ENCODE measurements around the gene GPRC5D.

GPRC5D gene

GRCh38 chr12:12903642-12904609, 48.0 kb downstream of the GPRC5D start:
- Histone ChIP-seq H3K27me3 (ENCODE audit: low read depth) (peaks cover 6% of the 10 kb centered on the region; the same call in 1 of the 2 replicates), H3K4me3 (no peak overlapping the region), H3K9me3 (no peaks in the 10 kb centered on the region), H3K4me1 (no peaks in the 10 kb centered on the region), H3K36me3 (replicated peaks) (no peaks in the 10 kb centered on the region)
- in situ Hi-C loops (cut with MboI; ENCODE audit: low sequenced_read_pairs): loop anchor here (25.0 kb wide), 2 partner anchors 633 to 1258 kb away; no protein-coding TSS in a partner anchor
- DNase-seq (ENCODE audit: low spot score in 2 of 2): no peak

- Histone ChIP-seq H3K4me3 (no peak overlapping the region), H3K4me1 (no peaks in the 10 kb centered on the region), H3K27me3 (ENCODE audit: low read depth) (peaks cover 6% of the 10 kb centered on the region; the same call in 1 of the 2 replicates), H3K36me3 (replicated peaks) (no peaks in the 10 kb centered on the region), H3K9me3 (no peaks in the 10 kb centered on the region)
- in situ Hi-C loops (cut with MboI; ENCODE audit: low sequenced_read_pairs): loop anchor here (25.0 kb wide), 2 partner anchors 635 to 1260 kb away; no protein-coding TSS in a partner anchor
- no peak for DNase-seq (ENCODE audit: low spot score in 2 of 2)
Measured at GRCh38 chr12:12902036-12902435, 49.9 kb downstream of the GPRC5D start.

DNA sequence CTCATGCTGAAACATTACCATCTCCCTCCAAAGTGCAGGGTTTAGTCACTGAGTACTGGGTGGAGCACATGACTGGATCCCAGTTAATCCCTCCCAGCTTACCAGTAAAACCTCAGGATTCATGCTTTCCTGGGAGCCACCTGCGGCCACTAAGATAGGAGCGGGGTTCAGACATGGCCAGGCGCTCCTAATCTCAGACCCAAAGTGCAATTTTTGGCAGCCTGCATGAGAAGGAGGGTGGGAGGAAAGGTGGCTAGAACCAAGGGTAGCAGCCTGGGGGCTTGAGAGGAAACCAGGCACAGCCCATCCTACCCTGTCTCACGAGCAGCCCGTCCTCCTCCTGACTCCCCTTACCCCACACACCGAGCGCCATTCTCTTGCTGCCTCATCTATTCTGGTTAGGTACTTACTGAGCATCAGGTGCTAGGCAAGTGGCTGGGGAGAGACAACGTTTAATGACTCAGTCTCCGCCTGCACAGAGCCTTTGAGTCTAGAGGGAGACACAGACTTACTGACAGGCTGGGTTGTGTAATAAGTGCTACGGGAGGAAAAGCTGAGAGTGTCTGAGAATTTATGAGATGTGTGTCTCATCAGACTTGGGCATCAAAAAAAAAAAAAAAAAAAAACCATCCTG, 50.7 kb downstream of the GPRC5D start:
- no peaks in the 10 kb centered on the region for H3K36me3 ChIP-seq (replicated peaks)
- no peaks in the 10 kb centered on the region for H3K4me1 ChIP-seq
- peaks cover 4% of the 10 kb centered on the region; the same call in 1 of the 2 replicates for H3K27me3 ChIP-seq (ENCODE audit: low read depth)
- no peak for DNase-seq (ENCODE audit: low spot score in 2 of 2)
- no peaks in the 10 kb centered on the region for H3K9me3 ChIP-seq
- no peak overlapping the region for H3K4me3 ChIP-seq
- in situ Hi-C loops (cut with MboI; ENCODE audit: low sequenced_read_pairs): loop anchor here (25.0 kb wide), 2 partner anchors 636 to 1261 kb away; no protein-coding TSS in a partner anchor

DNA sequence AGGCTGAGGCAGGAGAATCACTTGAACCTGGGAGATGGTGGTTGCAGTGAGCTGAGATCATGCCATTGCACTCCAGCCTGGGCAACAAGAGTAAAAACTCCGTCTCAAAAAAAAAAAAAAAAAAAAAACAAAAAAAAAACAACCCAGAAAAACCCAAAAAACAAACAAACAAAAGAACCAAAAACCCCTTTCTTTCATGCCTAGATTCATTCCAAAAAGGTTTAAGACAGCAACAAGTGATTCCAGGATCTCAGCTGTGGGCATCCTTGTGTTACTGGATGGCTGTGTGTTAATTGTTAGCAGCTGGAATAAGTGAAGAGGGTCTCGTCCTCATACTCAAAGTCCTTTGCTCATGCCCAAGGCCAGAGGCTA, 51.2 kb downstream of the GPRC5D start:
- no peaks in the 10 kb centered on the region; the same call in 1 of the 2 replicates for H3K27me3 ChIP-seq (ENCODE audit: low read depth)
- in situ Hi-C loops (cut with MboI; ENCODE audit: low sequenced_read_pairs): loop anchor here (25.0 kb wide), 2 partner anchors 637 to 1262 kb away; no protein-coding TSS in a partner anchor
- no peaks in the 10 kb centered on the region for H3K9me3 ChIP-seq
- no peak overlapping the region for H3K4me3 ChIP-seq
- no peaks in the 10 kb centered on the region for H3K4me1 ChIP-seq
- no peaks in the 10 kb centered on the region for H3K36me3 ChIP-seq (replicated peaks)
- no peak for DNase-seq (ENCODE audit: low spot score in 2 of 2)

DNA sequence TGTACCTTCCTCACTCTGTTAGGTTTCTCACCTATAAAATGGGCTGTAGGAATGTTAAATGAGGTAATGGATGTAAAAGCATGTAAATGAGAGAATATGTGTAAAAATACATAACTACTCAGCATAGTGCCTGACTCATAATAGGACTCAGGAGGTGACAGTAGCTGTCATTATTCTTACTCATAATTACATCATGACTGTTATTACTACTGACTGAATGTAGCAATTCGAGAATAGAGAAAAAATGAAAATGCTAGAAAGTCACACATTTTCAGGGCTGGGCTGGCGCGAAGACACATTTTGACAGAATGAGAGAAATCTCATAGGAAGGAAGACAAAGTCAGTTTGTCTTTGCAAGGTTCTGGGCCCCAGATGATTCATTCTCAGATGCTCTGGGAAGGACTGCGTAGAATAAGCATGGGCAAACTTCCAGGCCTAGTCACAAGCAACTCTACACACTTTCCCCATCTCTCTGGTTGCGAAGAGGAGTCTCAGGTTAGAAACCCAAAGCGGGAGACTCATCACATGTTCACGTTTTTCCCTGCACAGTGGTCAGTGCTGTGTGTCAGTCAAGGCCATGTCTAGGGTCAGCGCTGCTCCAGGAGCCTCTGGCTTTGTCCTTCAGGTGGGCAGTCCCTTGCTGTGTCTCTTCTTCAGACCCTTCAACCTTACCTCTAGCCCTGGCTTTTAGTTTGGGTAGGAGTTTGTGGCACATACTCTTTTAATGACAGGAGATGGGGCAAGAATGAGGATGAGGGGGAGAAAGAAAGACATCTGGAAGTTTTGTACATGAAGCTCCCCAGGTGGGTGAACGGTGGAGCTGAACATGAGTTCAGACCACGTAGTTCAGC, 52.2 kb downstream of the GPRC5D start:
- Histone ChIP-seq H3K36me3 (replicated peaks) (no peaks in the 10 kb centered on the region), H3K27me3 (ENCODE audit: low read depth) (no peaks in the 10 kb centered on the region; the same call in 1 of the 2 replicates), H3K4me1 (no peaks in the 10 kb centered on the region), H3K4me3 (no peak overlapping the region), H3K9me3 (no peaks in the 10 kb centered on the region)
- no peak for DNase-seq (ENCODE audit: low spot score in 2 of 2)
- in situ Hi-C loops (cut with MboI; ENCODE audit: low sequenced_read_pairs): loop anchor here (25.0 kb wide), 2 partner anchors 638 to 1263 kb away; no protein-coding TSS in a partner anchor

GRCh38 chr12:12898911-12899511, 53.0 kb downstream of the GPRC5D start:
- in situ Hi-C loops (cut with MboI; ENCODE audit: low sequenced_read_pairs): no loop called here
- no peak for DNase-seq (ENCODE audit: low spot score in 2 of 2)
- Histone ChIP-seq H3K4me3 (no peak overlapping the region), H3K27me3 (ENCODE audit: low read depth) (no peaks in the 10 kb centered on the region; the same call in 1 of the 2 replicates), H3K4me1 (no peaks in the 10 kb centered on the region), H3K9me3 (no peaks in the 10 kb centered on the region), H3K36me3 (replicated peaks) (no peaks in the 10 kb centered on the region)

GRCh38 chr12:12898136-12898717, 53.7 kb downstream of the GPRC5D start:
- Histone ChIP-seq H3K4me3 (no peak overlapping the region), H3K9me3 (no peaks in the 10 kb centered on the region), H3K36me3 (replicated peaks) (no peaks in the 10 kb centered on the region), H3K27me3 (ENCODE audit: low read depth) (no peaks in the 10 kb centered on the region; the same call in 1 of the 2 replicates), H3K4me1 (no peaks in the 10 kb centered on the region)
- DNase-seq (ENCODE audit: low spot score in 2 of 2): no peak
- in situ Hi-C loops (cut with MboI; ENCODE audit: low sequenced_read_pairs): no loop called here

GRCh38 chr12:12897302-12897701, 54.7 kb downstream of the GPRC5D start:
- Histone ChIP-seq H3K4me1 (no peaks in the 10 kb centered on the region), H3K4me3 (no peak overlapping the region)
- no peak for DNase-seq (ENCODE audit: low spot score in 2 of 2)

DNA sequence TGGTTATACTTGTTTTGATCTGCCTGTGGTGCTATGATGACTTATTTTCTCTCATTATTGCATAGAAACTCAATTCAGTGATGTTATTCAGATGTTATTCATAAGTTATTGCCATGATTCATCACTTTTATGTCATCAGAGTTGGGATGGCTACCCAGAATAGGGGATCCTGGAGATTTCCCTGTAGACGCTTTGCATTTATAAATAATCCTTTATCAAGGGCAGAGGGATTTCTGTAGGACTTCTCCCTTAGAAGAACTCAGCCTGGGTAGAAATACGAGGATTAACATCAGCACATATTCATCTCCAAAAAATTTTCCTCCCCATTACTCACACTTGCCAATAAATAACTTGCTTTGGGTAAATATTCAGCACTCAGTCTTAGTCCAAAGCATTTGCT, 55.7 kb downstream of the GPRC5D start:
- H3K4me3 ChIP-seq: no peak overlapping the region
- no peak for DNase-seq (ENCODE audit: low spot score in 2 of 2)
- H3K36me3 ChIP-seq (replicated peaks): no peaks in the 10 kb centered on the region
- no peaks in the 10 kb centered on the region; the same call in 1 of the 2 replicates for H3K27me3 ChIP-seq (ENCODE audit: low read depth)
- in situ Hi-C loops (cut with MboI; ENCODE audit: low sequenced_read_pairs): no loop called here
- no peaks in the 10 kb centered on the region; the same call in 1 of the 2 replicates for H3K4me1 ChIP-seq
- no peaks in the 10 kb centered on the region for H3K9me3 ChIP-seq

More at GRCh38 chr12:12897302-12897701, 54.7 kb downstream of the GPRC5D start:
- Histone ChIP-seq H3K27me3 (ENCODE audit: low read depth) (no peaks in the 10 kb centered on the region; the same call in 1 of the 2 replicates), H3K9me3 (no peaks in the 10 kb centered on the region), H3K36me3 (replicated peaks) (no peaks in the 10 kb centered on the region)
- in situ Hi-C loops (cut with MboI; ENCODE audit: low sequenced_read_pairs): no loop called here

GRCh38 chr12:12893438-12893837, 58.5 kb downstream of the GPRC5D start:
- H3K4me3 ChIP-seq: no peak overlapping the region
- in situ Hi-C loops (cut with MboI; ENCODE audit: low sequenced_read_pairs): no loop called here
- no peaks in the 10 kb centered on the region for H3K36me3 ChIP-seq (replicated peaks)
- H3K9me3 ChIP-seq: no peaks in the 10 kb centered on the region
- H3K27me3 ChIP-seq (ENCODE audit: low read depth): no peaks in the 10 kb centered on the region; the same call in 1 of the 2 replicates
- H3K4me1 ChIP-seq: peaks cover 11% of the 10 kb centered on the region
- no peak for DNase-seq (ENCODE audit: low spot score in 2 of 2)

DNA sequence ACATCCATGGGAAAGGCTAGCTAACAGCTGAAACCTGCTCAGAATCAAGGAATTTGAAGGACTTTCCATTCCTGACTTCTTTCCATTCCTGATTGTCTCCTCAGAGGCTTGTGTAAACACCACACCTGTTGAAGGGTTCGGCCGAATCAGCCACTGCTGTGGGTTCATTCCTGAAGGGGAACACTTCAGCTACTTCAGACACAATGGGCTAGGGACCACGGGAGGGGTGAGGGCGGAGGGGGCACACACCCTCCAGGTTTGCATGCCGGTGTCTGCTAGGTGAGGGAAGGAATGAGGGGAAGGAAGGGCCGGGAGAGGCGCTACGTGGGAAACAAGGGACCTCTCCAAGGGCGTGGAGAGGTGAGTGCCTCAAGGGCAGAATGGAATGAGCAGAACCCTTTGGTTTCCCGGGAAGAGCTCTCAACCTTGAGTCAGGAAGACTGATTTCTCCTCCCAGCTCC, 59.3 kb downstream of the GPRC5D start:
- Histone ChIP-seq H3K4me3 (no peak overlapping the region), H3K9me3 (no peaks in the 10 kb centered on the region), H3K36me3 (replicated peaks) (no peaks in the 10 kb centered on the region), H3K27me3 (ENCODE audit: low read depth) (no peaks in the 10 kb centered on the region; the same call in 1 of the 2 replicates), H3K4me1 (peaks cover 11% of the 10 kb centered on the region)
- in situ Hi-C loops (cut with MboI; ENCODE audit: low sequenced_read_pairs): no loop called here
- no peak for DNase-seq (ENCODE audit: low spot score in 2 of 2)

DNA sequence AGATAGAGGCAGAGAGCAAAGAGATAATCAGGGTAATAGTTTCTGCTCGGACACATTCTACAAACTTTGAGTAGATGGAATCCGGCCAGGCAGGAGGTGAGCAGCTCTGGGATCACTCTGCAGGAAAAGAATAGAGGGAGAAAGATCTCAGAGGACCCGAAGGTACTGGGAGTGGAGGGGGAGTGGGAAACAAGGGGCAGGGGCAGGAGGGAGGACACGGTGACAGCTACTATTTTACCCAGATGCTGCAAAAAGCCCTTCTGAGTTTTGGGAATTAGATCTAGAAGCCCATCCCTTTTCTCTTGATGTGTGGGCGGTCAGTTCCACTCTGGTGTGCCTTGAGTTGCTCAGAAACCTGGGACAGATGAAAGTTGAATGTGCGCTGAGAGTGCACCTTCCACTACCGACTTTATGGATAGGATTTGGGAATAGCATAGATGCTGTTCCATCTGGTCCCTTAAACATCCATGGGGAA, 60.1 kb downstream of the GPRC5D start:
- in situ Hi-C loops (cut with MboI; ENCODE audit: low sequenced_read_pairs): no loop called here
- Histone ChIP-seq H3K4me1 (peaks cover 11% of the 10 kb centered on the region), H3K27me3 (ENCODE audit: low read depth) (no peaks in the 10 kb centered on the region; the same call in 1 of the 2 replicates), H3K4me3 (no peak overlapping the region), H3K9me3 (no peaks in the 10 kb centered on the region), H3K36me3 (replicated peaks) (no peaks in the 10 kb centered on the region)
- no peak for DNase-seq (ENCODE audit: low spot score in 2 of 2)

All from HAP-1 (cell line).